Body of pancreas (tissue), 4 donors: ENCODE measurements around the gene NEK3. TPM values are rescaled to one million over a fixed set of nuclear protein-coding genes. Genes with fewer than 3 reads are reported as not detected.

ENCODE experiments used
- ATAC-seq: fragments of 150-250 bp; one replicate; pipeline ENCODE4 v1.9.1; 2016
- DNase-seq, 4 donors: peaks; one replicate each; pipeline ENCODE4 v3.0.0-alpha.2; 2019
- H3K27ac ChIP-seq, 4 donors: fragments of 200-600 bp; sonication (generic); 1 replicate in 3 of 4; 2 replicates in 1 of 4; pipeline versions ENCODE4 v1.5.1 to v1.6.1; 2016 to 2019; ENCODE audit warnings: mild to moderate bottlenecking in 1 of 4, mixed read lengths in 1 of 4, moderate library complexity in 1 of 4
- H3K27me3 ChIP-seq, 2 donors: fragments of 200-600 bp; sonication (generic); one replicate each; pipeline ENCODE4 v1.6.0; 2016; ENCODE audit warnings: mild to moderate bottlenecking in 1 of 2
- H3K36me3 ChIP-seq, 2 donors: fragments of 200-600 bp; sonication (generic); replicated peaks in 1 of 2; 2 replicates each; pipeline ENCODE4 v1.5.1; 2016; ENCODE audit warnings: low read depth in 2 of 2; ENCODE audit not compliant: insufficient read depth in 1 of 2
- H3K4me1 ChIP-seq: fragments of 200-600 bp; sonication (generic); one replicate; pipeline ENCODE4 v1.6.0; 2016
- H3K4me3 ChIP-seq, 2 donors: fragments of 200-600 bp; sonication (generic); 1 replicate in 1 of 2; 2 replicates in 1 of 2; pipeline ENCODE4 v1.5.1; 2016 to 2019
- H3K9me3 ChIP-seq, 3 donors: fragments of 200-600 bp; sonication (generic); 1 replicate in 2 of 3; 2 replicates in 1 of 3; pipeline ENCODE4 v1.5.1; 2016
- POLR2A ChIP-seq, 3 donors: fragments of 450-650 bp; IDR thresholded peaks; one replicate each; pipeline ENCODE4 v1.6.1; 2016; ENCODE audit warnings: antibody characterized with exemption in 3 of 3, mild to moderate bottlenecking in 2 of 3
- WGBS, 2 donors: methylation state at CpG; one replicate each; pipeline ENCODE4 v1.1.5; 2017; 5-methylcytosine and 5-hydroxymethylcytosine counted together
- intact Hi-C: fragments of 100-400 bp; cut with DNase I; formaldehyde crosslinking; loops from one replicate; pipeline ENCODE4 v1.15.1; 2023
- total RNA-seq, 2 donors: library from RNA; depleted of rRNA; stranded (reverse); fragments of >200 nt; gene quantifications; one replicate each; pipeline ENCODE4 v1.1.0, GENCODE V29; 2016
- TF ChIP-seq, protein P1 (sequence below), 7 experiments: fragments of 450-650 bp in 4 of 7; fragments of 200-600 bp in 3 of 7; sonication (generic) in 3 of 7; IDR thresholded peaks; one replicate each; pipeline ENCODE4 v1.5.1; 2016 to 2019; ENCODE audit warnings: antibody characterized with exemption in 7 of 7

Gene NEK3
- total RNA-seq, 2 donors from 2014 or later, result 19.7 to 25.4 TPM

DNA sequence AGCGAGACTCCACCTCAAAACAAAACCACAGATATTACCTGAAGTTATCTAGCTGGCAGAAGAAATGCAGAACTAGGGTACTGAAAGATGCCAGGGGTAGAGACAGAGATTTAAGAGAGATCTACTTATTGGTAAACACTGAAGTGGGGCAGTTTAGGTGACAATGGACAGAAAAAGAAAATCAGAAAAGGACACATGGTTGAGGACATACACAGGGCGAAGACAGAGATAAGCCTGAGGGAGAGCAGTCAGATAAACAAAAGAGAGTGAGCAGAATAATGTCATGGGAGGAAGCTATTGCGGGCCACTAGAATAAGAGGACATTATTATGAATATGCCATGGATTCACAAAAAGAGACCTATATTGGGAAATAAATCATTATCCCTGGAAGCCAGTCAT is 33.9 kb downstream of the NEK3 start:
- Histone ChIP-seq H3K27me3 (no peaks in the 10 kb centered on the region), H3K9me3 (no peaks in the 10 kb centered on the region), H3K4me1 (peaks cover 20% of the 10 kb centered on the region), H3K27ac (no peak overlapping the region), H3K36me3 (no peaks in the 10 kb centered on the region), H3K4me3 (no peak overlapping the region)
- intact Hi-C loops, result loop anchor here (10.0 kb wide), 2 partner anchors 121 to 281 kb away; partner anchors contain the start of gene TMEM272
- WGBS, 2 donors, result 84 to 93% methylated on average over 3 of the region's 3 CpGs
- no peak for TF ChIP-seq POLR2A (IDR thresholded peaks at IDR 0.05)
- TF ChIP-seq, protein P1, sequence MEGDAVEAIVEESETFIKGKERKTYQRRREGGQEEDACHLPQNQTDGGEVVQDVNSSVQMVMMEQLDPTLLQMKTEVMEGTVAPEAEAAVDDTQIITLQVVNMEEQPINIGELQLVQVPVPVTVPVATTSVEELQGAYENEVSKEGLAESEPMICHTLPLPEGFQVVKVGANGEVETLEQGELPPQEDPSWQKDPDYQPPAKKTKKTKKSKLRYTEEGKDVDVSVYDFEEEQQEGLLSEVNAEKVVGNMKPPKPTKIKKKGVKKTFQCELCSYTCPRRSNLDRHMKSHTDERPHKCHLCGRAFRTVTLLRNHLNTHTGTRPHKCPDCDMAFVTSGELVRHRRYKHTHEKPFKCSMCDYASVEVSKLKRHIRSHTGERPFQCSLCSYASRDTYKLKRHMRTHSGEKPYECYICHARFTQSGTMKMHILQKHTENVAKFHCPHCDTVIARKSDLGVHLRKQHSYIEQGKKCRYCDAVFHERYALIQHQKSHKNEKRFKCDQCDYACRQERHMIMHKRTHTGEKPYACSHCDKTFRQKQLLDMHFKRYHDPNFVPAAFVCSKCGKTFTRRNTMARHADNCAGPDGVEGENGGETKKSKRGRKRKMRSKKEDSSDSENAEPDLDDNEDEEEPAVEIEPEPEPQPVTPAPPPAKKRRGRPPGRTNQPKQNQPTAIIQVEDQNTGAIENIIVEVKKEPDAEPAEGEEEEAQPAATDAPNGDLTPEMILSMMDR (IDR thresholded peaks at IDR 0.05), result no peak
- ATAC-seq (no peak), DNase-seq (no peak)

DNA sequence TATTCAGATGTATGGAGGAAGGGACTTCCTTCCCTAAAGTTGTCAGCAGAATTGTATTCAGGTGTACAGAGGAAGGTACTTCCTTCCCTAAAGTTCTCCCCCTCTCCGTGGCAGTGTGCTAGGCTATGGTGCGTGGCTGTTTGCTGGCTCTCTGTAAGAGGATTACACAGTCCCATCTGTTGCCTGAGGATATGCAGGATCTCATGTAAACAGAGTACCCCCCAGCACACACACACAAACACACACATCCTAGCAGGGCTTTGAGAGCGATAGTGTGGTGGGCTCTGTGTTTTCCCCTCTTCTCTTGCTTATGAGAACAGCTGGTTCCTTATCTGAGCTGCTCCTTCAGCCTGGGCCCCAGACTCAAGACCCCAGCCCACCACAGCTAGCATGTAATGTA is 40.8 kb downstream of the NEK3 start:
- no peaks in the 10 kb centered on the region for H3K4me1 ChIP-seq
- no peaks in the 10 kb centered on the region for H3K27me3 ChIP-seq
- H3K36me3 ChIP-seq, result no peaks in the 10 kb centered on the region
- DNase-seq (no peak), ATAC-seq (no peak)
- H3K9me3 ChIP-seq, result no peaks in the 10 kb centered on the region
- intact Hi-C loops, result no loop called here
- no peak overlapping the region for H3K4me3 ChIP-seq
- H3K27ac ChIP-seq, result no peak overlapping the region
- no peak for TF ChIP-seq POLR2A (IDR thresholded peaks at IDR 0.05)
- TF ChIP-seq, protein P1 (IDR thresholded peaks at IDR 0.05), result no peak
- WGBS, 2 donors, result 62 to 64% methylated on average over 3 of the region's 3 CpGs

DNA sequence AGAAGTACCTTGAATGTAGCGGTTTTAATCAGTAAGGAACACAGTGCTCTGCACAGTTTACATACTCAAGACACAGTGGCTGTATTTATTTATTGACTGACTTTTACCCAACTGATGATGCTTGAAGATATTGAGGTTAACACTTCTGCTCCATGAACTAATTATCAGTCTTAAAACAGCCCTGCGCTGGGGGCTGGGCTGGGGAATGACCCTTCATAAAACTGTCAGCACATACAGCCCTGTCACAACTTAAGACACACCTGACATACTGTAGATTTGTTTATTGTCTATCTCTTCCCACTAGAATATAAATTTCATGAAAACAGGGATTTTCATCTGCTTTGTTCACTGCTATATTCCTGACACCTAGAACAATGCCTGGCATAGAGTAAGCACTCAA is 41.3 kb downstream of the NEK3 start:
- intact Hi-C loops, result no loop called here
- no peaks in the 10 kb centered on the region for H3K36me3 ChIP-seq
- DNase-seq (no peak), ATAC-seq (no peak)
- no peak overlapping the region for H3K27ac ChIP-seq
- H3K4me1 ChIP-seq, result no peaks in the 10 kb centered on the region
- H3K9me3 ChIP-seq, result no peaks in the 10 kb centered on the region
- H3K4me3 ChIP-seq, result no peak overlapping the region
- WGBS, 2 donors, result 92 to 94% methylated on average over 2 of the region's 2 CpGs
- TF ChIP-seq POLR2A (IDR thresholded peaks at IDR 0.05), result no peak
- H3K27me3 ChIP-seq, result no peaks in the 10 kb centered on the region

DNA sequence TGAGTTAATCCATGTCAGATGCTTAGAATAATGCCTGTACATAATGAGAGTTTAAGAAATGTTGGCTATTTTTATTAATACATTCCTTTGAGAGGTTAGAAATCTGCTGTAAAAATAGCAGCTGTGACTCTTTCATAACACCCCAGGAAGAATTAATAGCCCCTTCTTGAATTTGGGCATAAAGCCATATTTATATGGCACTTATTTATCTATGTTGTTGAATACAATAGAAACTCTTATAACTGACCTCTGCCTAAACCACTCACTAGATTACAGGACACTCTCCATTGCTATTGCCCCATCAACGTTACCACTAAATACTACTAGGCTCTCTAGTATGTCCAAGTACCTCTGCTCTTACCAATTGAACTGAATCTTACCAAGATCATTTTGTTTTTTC is 46.8 kb downstream of the NEK3 start:
- intact Hi-C loops, result no loop called here
- ATAC-seq (no peak), DNase-seq (no peak)
- H3K4me3 ChIP-seq, result no peak overlapping the region
- 34 to 56% methylated on average over 1 of the region's 1 CpG for WGBS, 2 donors
- no peaks in the 10 kb centered on the region for H3K9me3 ChIP-seq
- no peaks in the 10 kb centered on the region for H3K36me3 ChIP-seq
- no peak overlapping the region for H3K27ac ChIP-seq
- H3K27me3 ChIP-seq, result no peaks in the 10 kb centered on the region
- no peaks in the 10 kb centered on the region for H3K4me1 ChIP-seq
- no peak for TF ChIP-seq POLR2A (IDR thresholded peaks at IDR 0.05)
- TF ChIP-seq, protein P1 (IDR thresholded peaks at IDR 0.05), result no peak

DNA sequence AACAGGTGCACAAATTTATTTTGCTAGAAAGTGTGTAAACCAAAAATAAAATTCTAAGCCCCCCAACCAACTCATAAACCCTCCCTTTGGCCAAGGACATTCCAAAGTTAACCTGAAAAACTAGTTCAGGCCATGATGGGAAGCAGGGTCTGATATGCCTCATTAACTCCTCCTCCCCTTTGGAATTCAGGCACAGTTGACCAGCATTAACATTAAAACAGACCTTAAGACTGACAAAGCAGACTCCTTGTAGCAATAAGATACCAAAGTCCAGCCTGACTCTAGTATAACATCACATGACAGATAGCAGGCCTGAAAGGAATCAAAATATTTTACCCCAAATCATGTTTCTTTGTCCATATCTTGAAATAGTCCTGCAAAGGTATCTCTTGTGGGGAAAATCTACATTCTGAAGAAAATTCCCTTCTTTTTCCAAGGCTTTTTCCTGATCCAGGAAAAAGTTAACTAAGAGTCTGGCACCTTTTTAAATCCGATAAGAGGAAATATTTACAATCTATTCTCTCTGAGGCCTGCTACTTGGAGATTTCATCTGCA is 50.2 kb downstream of the NEK3 start:
- H3K27ac ChIP-seq, result no peak overlapping the region
- ATAC-seq (no peak), DNase-seq (no peak)
- no peak for TF ChIP-seq POLR2A (IDR thresholded peaks at IDR 0.05)
- TF ChIP-seq, protein P1 (IDR thresholded peaks at IDR 0.05), result no peak
- H3K36me3 ChIP-seq, result no peaks in the 10 kb centered on the region
- no peaks in the 10 kb centered on the region for H3K27me3 ChIP-seq
- no peak overlapping the region for H3K4me3 ChIP-seq
- intact Hi-C loops, result no loop called here
- no peaks in the 10 kb centered on the region for H3K4me1 ChIP-seq
- WGBS, 2 donors, result 89 to 94% methylated on average over 1 of the region's 1 CpG
- H3K9me3 ChIP-seq, result no peaks in the 10 kb centered on the region
